Measurements from ENCODE around the gene PARD3.
"Not testable (repeated sequence)": the region's sequence is repeated elsewhere in the genome, so short reads cannot be mapped to it uniquely, and the experiment has no call there.

GRCh38 chr10:34757181-34757580 is 57.9 kb downstream of the PARD3 start:
- not testable (repeated sequence) for TF ChIP-seq CTCF, EZH2phosphoT487 (IDR thresholded peaks at IDR 0.05)

Measured in neural progenitor cell (in vitro differentiated cells).